HEK293 (cell line): ENCODE measurements around the gene GAPVD1.

Source experiments
- BCL6B ChIP-seq: fragments of 450-650 bp; formaldehyde crosslinking; IDR thresholded peaks from 2 replicates; pipeline ENCODE4 v1.5.1; 2017; ENCODE audit warnings: missing biosample characterization, missing genetic modification characterization
- GLIS2 ChIP-seq: fragments of 450-650 bp; formaldehyde crosslinking; IDR thresholded peaks from 2 replicates; pipeline ENCODE4 v1.5.1; 2016; ENCODE audit warnings: missing biosample characterization, missing genetic modification characterization
- HOXC10 ChIP-seq: sonication (generic); formaldehyde crosslinking; IDR thresholded peaks from 2 replicates; pipeline ENCODE4 v1.8.1; 2023; ENCODE audit warnings: mild to moderate bottlenecking, missing genetic modification reagents
- KLF16 ChIP-seq: fragments of 450-650 bp; formaldehyde crosslinking; IDR thresholded peaks from 2 replicates; pipeline ENCODE4 v1.5.1; 2017; ENCODE audit warnings: missing biosample characterization, missing genetic modification characterization
- MYNN ChIP-seq: fragments of 450-650 bp; formaldehyde crosslinking; IDR thresholded peaks from 2 replicates; pipeline ENCODE4 v1.5.1; 2016; ENCODE audit warnings: missing biosample characterization, missing genetic modification characterization, borderline replicate concordance
- REPIN1 ChIP-seq: fragments of 450-650 bp; formaldehyde crosslinking; IDR thresholded peaks from 2 replicates; pipeline ENCODE4 v1.5.1; 2017; ENCODE audit warnings: missing biosample characterization, missing genetic modification characterization, low read depth
- WT1 ChIP-seq: fragments of 450-650 bp; formaldehyde crosslinking; IDR thresholded peaks from 2 replicates; pipeline ENCODE4 v1.5.1; 2016; ENCODE audit warnings: missing biosample characterization, missing genetic modification characterization
- YY2 ChIP-seq: fragments of 450-650 bp; formaldehyde crosslinking; IDR thresholded peaks from 2 replicates; pipeline ENCODE4 v1.5.1; 2016; ENCODE audit warnings: missing biosample characterization, missing genetic modification characterization
- ZFP69B ChIP-seq: fragments of 450-650 bp; formaldehyde crosslinking; IDR thresholded peaks from 2 replicates; pipeline ENCODE4 v1.5.1; 2016; ENCODE audit warnings: missing biosample characterization, missing genetic modification characterization
- ZNF114 ChIP-seq: fragments of 450-650 bp; formaldehyde crosslinking; IDR thresholded peaks from 2 replicates; pipeline ENCODE4 v1.5.0; 2017; ENCODE audit warnings: missing biosample characterization, missing genetic modification characterization
- ZNF311 ChIP-seq: fragments of 450-650 bp; formaldehyde crosslinking; IDR thresholded peaks from 2 replicates; pipeline ENCODE4 v1.5.1; 2017; ENCODE audit warnings: missing biosample characterization, missing genetic modification characterization, borderline replicate concordance
- ZNF350 ChIP-seq: fragments of 450-650 bp; formaldehyde crosslinking; IDR thresholded peaks from 2 replicates; pipeline ENCODE4 v1.5.0; 2017; ENCODE audit warnings: missing biosample characterization, mild to moderate bottlenecking, missing genetic modification characterization
- ZNF362 ChIP-seq: fragments of 450-650 bp; formaldehyde crosslinking; IDR thresholded peaks from 2 replicates; pipeline ENCODE4 v1.5.1; 2016; ENCODE audit warnings: missing biosample characterization, missing genetic modification characterization
- ZNF521 ChIP-seq: fragments of 450-650 bp; formaldehyde crosslinking; IDR thresholded peaks from 2 replicates; pipeline ENCODE4 v1.5.1; 2017; ENCODE audit warnings: missing biosample characterization, mild to moderate bottlenecking, missing genetic modification characterization
- ZNF580 ChIP-seq: fragments of 450-650 bp; formaldehyde crosslinking; IDR thresholded peaks from 2 replicates; pipeline ENCODE4 v1.5.1; 2016; ENCODE audit warnings: missing biosample characterization, missing genetic modification characterization
- ZNF658 ChIP-seq: fragments of 450-650 bp; formaldehyde crosslinking; IDR thresholded peaks from 2 replicates; pipeline ENCODE4; 2016; ENCODE audit warnings: missing biosample characterization, missing genetic modification characterization
- ZNF776 ChIP-seq: fragments of 450-650 bp; formaldehyde crosslinking; IDR thresholded peaks from 2 replicates; pipeline ENCODE4 v1.5.0; 2017; ENCODE audit warnings: missing biosample characterization, missing genetic modification characterization, borderline replicate concordance
- ZNF837 ChIP-seq: fragments of 450-650 bp; formaldehyde crosslinking; IDR thresholded peaks from 2 replicates; pipeline ENCODE4 v1.5.1; 2016; ENCODE audit warnings: missing biosample characterization, missing genetic modification characterization
- ZNF843 ChIP-seq: fragments of 450-650 bp; formaldehyde crosslinking; IDR thresholded peaks from 2 replicates; pipeline ENCODE4 v1.5.1; 2016; ENCODE audit warnings: missing biosample characterization, missing genetic modification characterization
- ZSCAN16 ChIP-seq: fragments of 450-650 bp; formaldehyde crosslinking; IDR thresholded peaks from 2 replicates; pipeline ENCODE4 v1.5.1; 2016; ENCODE audit warnings: missing biosample characterization, missing genetic modification characterization
- TF ChIP-seq, protein P1 (sequence below): fragments of 450-650 bp; formaldehyde crosslinking; IDR thresholded peaks from 2 replicates; pipeline ENCODE4; 2016; ENCODE audit warnings: missing biosample characterization, missing genetic modification characterization
- TF ChIP-seq, protein P2 (sequence below): fragments of 450-650 bp; formaldehyde crosslinking; IDR thresholded peaks from 2 replicates; pipeline ENCODE4 v1.5.1; 2017; ENCODE audit warnings: missing biosample characterization, missing genetic modification characterization
- TF ChIP-seq, protein P3 (sequence below): fragments of 450-650 bp; IDR thresholded peaks from 2 replicates; pipeline ENCODE4 v1.5.1; 2018; ENCODE audit warnings: missing biosample characterization, missing genetic modification characterization
- TF ChIP-seq, protein P4 (sequence below): fragments of 450-650 bp; formaldehyde crosslinking; IDR thresholded peaks from 2 replicates; pipeline ENCODE4 v1.5.1; 2016; ENCODE audit warnings: missing biosample characterization, missing genetic modification characterization

Gene GAPVD1

DNA sequence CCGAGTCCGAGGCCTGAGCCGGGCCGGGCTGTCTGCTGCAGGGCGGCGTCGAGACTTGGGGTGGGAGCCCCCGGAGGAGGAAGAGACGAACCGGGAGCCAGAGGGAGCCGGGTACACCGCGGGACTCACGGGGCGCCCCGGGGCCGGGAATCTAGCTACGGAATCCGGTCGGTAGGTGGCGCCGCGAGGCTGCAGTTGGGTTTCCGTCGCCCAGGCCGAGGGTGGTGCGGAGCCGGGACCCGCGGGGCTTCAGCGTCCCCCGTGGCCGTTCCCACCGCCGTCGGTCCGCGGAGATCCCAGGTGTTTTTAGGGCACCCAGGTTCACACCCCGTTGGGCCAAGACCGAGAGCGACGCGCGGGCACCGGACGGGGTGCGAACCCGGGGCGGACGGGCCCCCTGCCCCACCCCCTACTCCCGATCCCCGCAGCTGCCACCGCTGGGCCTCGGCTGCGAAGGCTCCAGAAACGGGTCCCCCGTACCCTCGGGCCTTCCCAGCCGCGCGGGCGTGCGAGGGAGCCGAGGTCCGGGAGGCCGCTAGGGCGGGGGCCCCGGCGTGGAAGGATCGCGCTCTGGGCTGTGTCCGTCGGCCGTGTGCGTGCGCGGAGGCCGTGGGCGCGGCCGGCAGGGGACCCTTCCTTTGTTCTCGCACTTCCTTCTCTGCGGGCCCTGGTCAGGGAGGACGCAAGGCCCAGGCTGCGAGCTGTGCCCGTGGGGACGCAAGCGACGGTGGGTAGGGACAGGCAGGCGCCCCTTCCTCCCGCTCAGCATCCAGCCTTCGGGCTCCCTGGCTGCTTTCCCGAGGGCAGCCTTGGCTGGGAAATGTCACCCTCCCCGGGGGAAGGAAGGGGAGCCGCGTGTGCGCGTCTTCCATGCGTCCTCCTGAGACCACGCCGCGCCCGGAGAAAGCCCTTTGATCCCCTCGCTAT, 146.6 kb downstream of the GAPVD1 start (continued):
- TF ChIP-seq ZNF521: no peak
- no peak for TF ChIP-seq HOXC10 (CRISPR knock-in tag)
- TF ChIP-seq ZNF837 (tag by site-specific recombination): no peak
- TF ChIP-seq ZNF362: no peak
- TF ChIP-seq ZSCAN16 (tag by site-specific recombination): peak; percentile 35; the same call in 1 of the 2 replicates
- TF ChIP-seq, protein P1, sequence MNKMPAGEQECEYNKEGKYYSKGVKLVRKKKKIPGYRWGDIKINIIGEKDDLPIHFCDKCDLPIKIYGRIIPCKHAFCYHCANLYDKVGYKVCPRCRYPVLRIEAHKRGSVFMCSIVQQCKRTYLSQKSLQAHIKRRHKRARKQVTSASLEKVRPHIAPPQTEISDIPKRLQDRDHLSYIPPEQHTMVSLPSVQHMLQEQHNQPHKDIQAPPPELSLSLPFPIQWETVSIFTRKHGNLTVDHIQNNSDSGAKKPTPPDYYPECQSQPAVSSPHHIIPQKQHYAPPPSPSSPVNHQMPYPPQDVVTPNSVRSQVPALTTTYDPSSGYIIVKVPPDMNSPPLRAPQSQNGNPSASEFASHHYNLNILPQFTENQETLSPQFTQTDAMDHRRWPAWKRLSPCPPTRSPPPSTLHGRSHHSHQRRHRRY: no peak
- TF ChIP-seq WT1 (tag by site-specific recombination): no peak
- no peak for TF ChIP-seq ZNF114 (tag by site-specific recombination)
- no peak for TF ChIP-seq MYNN (tag by site-specific recombination)
- TF ChIP-seq YY2 (tag by site-specific recombination): no peak
- TF ChIP-seq, protein P2, sequence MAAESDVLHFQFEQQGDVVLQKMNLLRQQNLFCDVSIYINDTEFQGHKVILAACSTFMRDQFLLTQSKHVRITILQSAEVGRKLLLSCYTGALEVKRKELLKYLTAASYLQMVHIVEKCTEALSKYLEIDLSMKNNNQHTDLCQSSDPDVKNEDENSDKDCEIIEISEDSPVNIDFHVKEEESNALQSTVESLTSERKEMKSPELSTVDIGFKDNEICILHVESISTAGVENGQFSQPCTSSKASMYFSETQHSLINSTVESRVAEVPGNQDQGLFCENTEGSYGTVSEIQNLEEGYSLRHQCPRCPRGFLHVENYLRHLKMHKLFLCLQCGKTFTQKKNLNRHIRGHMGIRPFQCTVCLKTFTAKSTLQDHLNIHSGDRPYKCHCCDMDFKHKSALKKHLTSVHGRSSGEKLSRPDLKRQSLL (tag by site-specific recombination): peak; percentile 35; the same call in 1 of the 2 replicates
- TF ChIP-seq REPIN1 (tag by site-specific recombination): no peak
- TF ChIP-seq BCL6B: no peak
- no peak for TF ChIP-seq ZNF776 (tag by site-specific recombination)
- TF ChIP-seq ZNF311: no peak
- TF ChIP-seq, protein P3, sequence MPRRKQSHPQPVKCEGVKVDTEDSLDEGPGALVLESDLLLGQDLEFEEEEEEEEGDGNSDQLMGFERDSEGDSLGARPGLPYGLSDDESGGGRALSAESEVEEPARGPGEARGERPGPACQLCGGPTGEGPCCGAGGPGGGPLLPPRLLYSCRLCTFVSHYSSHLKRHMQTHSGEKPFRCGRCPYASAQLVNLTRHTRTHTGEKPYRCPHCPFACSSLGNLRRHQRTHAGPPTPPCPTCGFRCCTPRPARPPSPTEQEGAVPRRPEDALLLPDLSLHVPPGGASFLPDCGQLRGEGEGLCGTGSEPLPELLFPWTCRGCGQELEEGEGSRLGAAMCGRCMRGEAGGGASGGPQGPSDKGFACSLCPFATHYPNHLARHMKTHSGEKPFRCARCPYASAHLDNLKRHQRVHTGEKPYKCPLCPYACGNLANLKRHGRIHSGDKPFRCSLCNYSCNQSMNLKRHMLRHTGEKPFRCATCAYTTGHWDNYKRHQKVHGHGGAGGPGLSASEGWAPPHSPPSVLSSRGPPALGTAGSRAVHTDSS (tag by site-specific recombination): no peak
- TF ChIP-seq, protein P4, sequence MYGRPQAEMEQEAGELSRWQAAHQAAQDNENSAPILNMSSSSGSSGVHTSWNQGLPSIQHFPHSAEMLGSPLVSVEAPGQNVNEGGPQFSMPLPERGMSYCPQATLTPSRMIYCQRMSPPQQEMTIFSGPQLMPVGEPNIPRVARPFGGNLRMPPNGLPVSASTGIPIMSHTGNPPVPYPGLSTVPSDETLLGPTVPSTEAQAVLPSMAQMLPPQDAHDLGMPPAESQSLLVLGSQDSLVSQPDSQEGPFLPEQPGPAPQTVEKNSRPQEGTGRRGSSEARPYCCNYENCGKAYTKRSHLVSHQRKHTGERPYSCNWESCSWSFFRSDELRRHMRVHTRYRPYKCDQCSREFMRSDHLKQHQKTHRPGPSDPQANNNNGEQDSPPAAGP: peak; percentile 53
- no peak for TF ChIP-seq ZNF580 (tag by site-specific recombination)
- peak; percentile 51; the same call in 1 of the 2 replicates for TF ChIP-seq KLF16
- TF ChIP-seq ZNF843 (tag by site-specific recombination): no peak
- TF ChIP-seq GLIS2 (tag by site-specific recombination): peak; percentile 82
- no peak for TF ChIP-seq ZNF658
- no peak for TF ChIP-seq ZNF350 (tag by site-specific recombination)
- no peak for TF ChIP-seq ZFP69B (tag by site-specific recombination)
